Stomach smooth muscle (tissue), 2 donors: Measurements from ENCODE around the gene AMPD2.

Experiments
- H3K27ac ChIP-seq: one replicate; pipeline ENCODE4 v1.7.0; 2013; ENCODE audit warnings: mild to moderate bottlenecking, low read length, inconsistent platforms
- H3K27me3 ChIP-seq, 2 donors: one replicate each; pipeline ENCODE4 v1.7.0; 2013; ENCODE audit warnings: low read length in 2 of 2; ENCODE audit not compliant: insufficient read depth in 2 of 2, control insufficient read depth in 1 of 2
- H3K36me3 ChIP-seq, 2 donors: one replicate each; pipeline ENCODE4 v1.7.0; 2013; ENCODE audit warnings: low read length in 2 of 2; ENCODE audit not compliant: control insufficient read depth in 2 of 2, insufficient read depth in 2 of 2
- H3K4me1 ChIP-seq: one replicate; pipeline ENCODE4 v1.7.0; 2013; ENCODE audit warnings: low read length; ENCODE audit not compliant: control insufficient read depth, insufficient read depth
- H3K4me3 ChIP-seq, 2 donors: one replicate each; pipeline ENCODE4 v1.7.0; 2013; ENCODE audit warnings: low read length in 2 of 2
- H3K9ac ChIP-seq, 2 donors: one replicate each; pipeline ENCODE4 v1.7.0; 2013; ENCODE audit warnings: low read length in 2 of 2, mild to moderate bottlenecking in 1 of 2
- H3K9me3 ChIP-seq, 2 donors: one replicate each; pipeline ENCODE4 v1.7.0; 2013; ENCODE audit warnings: low read length in 2 of 2; ENCODE audit not compliant: control insufficient read depth in 2 of 2
- donor health status: healthy.
- donor health status: Pancreatic carcinoma.

Gene AMPD2

GRCh38 chr1:109630898-109631512 lies 11.4 kb downstream of the AMPD2 start:
- H3K4me3 ChIP-seq, result no peak overlapping the region
- H3K9me3 ChIP-seq, result no peaks in the 10 kb centered on the region
- H3K27me3 ChIP-seq, result no peaks in the 10 kb centered on the region
- no peak overlapping the region for H3K9ac ChIP-seq
- peaks cover 16 to 34% of the 10 kb centered on the region in 2 donors for H3K36me3 ChIP-seq
- H3K27ac ChIP-seq, result peak overlapping the region; percentile 82
- peaks cover 27% of the 10 kb centered on the region for H3K4me1 ChIP-seq

- Histone ChIP-seq H3K9me3 (no peaks in the 10 kb centered on the region), H3K9ac (peak overlapping the region; percentile 5 to 11), H3K4me1 (peaks cover 35% of the 10 kb centered on the region), H3K4me3 (no peak overlapping the region), H3K27ac (peak overlapping the region; percentile 82), H3K27me3 (no peaks in the 10 kb centered on the region), H3K36me3 (peaks cover 16 to 28% of the 10 kb centered on the region in 2 donors)
These were observed 12.2 kb downstream of the AMPD2 start for GRCh38 chr1:109631513-109632505.

- no peaks in the 10 kb centered on the region for H3K27me3 ChIP-seq
- peak overlapping the region; percentile 11 to 62 for H3K9ac ChIP-seq
- peak overlapping the region; percentile 82 for H3K27ac ChIP-seq
- H3K36me3 ChIP-seq, result peaks cover 15 to 20% of the 10 kb centered on the region in 2 donors
- peak overlapping the region; percentile 7 to 40 for H3K4me3 ChIP-seq
- H3K4me1 ChIP-seq, result peaks cover 36% of the 10 kb centered on the region
- no peaks in the 10 kb centered on the region for H3K9me3 ChIP-seq
These were observed 13.2 kb downstream of the AMPD2 start for GRCh38 chr1:109632671-109633346.

GRCh38 chr1:109634292-109634691 lies 14.7 kb downstream of the AMPD2 start:
- Histone ChIP-seq H3K27me3 (no peaks in the 10 kb centered on the region), H3K4me3 (no peak overlapping the region)

GRCh38 chr1:109634771-109635750 lies 15.4 kb downstream of the AMPD2 start:
- no peak overlapping the region for H3K4me3 ChIP-seq
- no peaks in the 10 kb centered on the region for H3K9me3 ChIP-seq
- H3K4me1 ChIP-seq, result peaks cover 37% of the 10 kb centered on the region
- peaks cover 5 to 7% of the 10 kb centered on the region in 2 donors for H3K36me3 ChIP-seq
- H3K27me3 ChIP-seq, result no peaks in the 10 kb centered on the region
- H3K9ac ChIP-seq, result no peak overlapping the region
- no peak overlapping the region for H3K27ac ChIP-seq

More at GRCh38 chr1:109634292-109634691, 14.7 kb downstream of the AMPD2 start:
- Histone ChIP-seq H3K4me1 (peaks cover 36% of the 10 kb centered on the region), H3K9me3 (no peaks in the 10 kb centered on the region), H3K9ac (no peak overlapping the region), H3K27ac (no peak overlapping the region), H3K36me3 (peaks cover 9% of the 10 kb centered on the region in 2 donors)

- H3K9ac ChIP-seq, result no peak overlapping the region
- H3K27ac ChIP-seq, result no peak overlapping the region
- peaks cover 38% of the 10 kb centered on the region for H3K4me1 ChIP-seq
These were observed 16.2 kb downstream of the AMPD2 start for GRCh38 chr1:109635862-109636200.

GRCh38 chr1:109636201-109636952 lies 16.7 kb downstream of the AMPD2 start:
- Histone ChIP-seq H3K9me3 (no peaks in the 10 kb centered on the region), H3K9ac (no peak overlapping the region), H3K4me1 (peaks cover 35% of the 10 kb centered on the region), H3K4me3 (peak overlapping the region; percentile 6 to 29), H3K27me3 (no peaks in the 10 kb centered on the region), H3K36me3 (no peaks in the 10 kb centered on the region), H3K27ac (no peak overlapping the region)

More at GRCh38 chr1:109635862-109636200, 16.2 kb downstream of the AMPD2 start:
- Histone ChIP-seq H3K9me3 (no peaks in the 10 kb centered on the region), H3K36me3 (peaks cover 2 to 4% of the 10 kb centered on the region in 2 donors), H3K4me3 (peak overlapping the region in 1 of 2 donors; percentile 6), H3K27me3 (no peaks in the 10 kb centered on the region)

GRCh38 chr1:109637446-109637845 lies 17.8 kb downstream of the AMPD2 start:
- no peaks in the 10 kb centered on the region for H3K27me3 ChIP-seq
- H3K4me3 ChIP-seq, result no peak overlapping the region
- H3K4me1 ChIP-seq, result peaks cover 25% of the 10 kb centered on the region
- no peak overlapping the region for H3K9ac ChIP-seq
- no peaks in the 10 kb centered on the region for H3K9me3 ChIP-seq
- no peaks in the 10 kb centered on the region for H3K36me3 ChIP-seq
- no peak overlapping the region for H3K27ac ChIP-seq

GRCh38 chr1:109639063-109639840 lies 19.6 kb downstream of the AMPD2 start:
- Histone ChIP-seq H3K4me3 (no peak overlapping the region), H3K4me1 (peaks cover 20% of the 10 kb centered on the region), H3K9ac (no peak overlapping the region), H3K36me3 (no peaks in the 10 kb centered on the region), H3K9me3 (no peaks in the 10 kb centered on the region), H3K27me3 (no peaks in the 10 kb centered on the region), H3K27ac (no peak overlapping the region)
